ENCODE data around the gene DCTN4. TPM values are rescaled to one million over a fixed set of nuclear protein-coding genes. Genes with fewer than 3 reads are reported as not detected.
A peak's percentile ranks its signal among the peaks of the same experiment; 100 is the strongest.

DCTN4 gene
- total and polyA plus RNA-seq, 9 of the 15 experiments (the other 6 are each of a cell fraction or from before 2014, with no cell fraction given) = 20.4 to 64.9 (median 49.9) TPM

- TF ChIP-seq VEZF1 (CRISPR knock-in tag; IDR thresholded peaks at IDR 0.05) = peak; percentile 36
- TF ChIP-seq HINFP (tag; conservative IDR thresholded peaks at IDR 0.05; ENCODE audit: low read depth) = 0 out of 2 replicates have a peak, but pooled peaks have one; percentile 62
- TF ChIP-seq RBBP5 (IDR thresholded peaks at IDR 0.05; ENCODE audit: borderline replicate concordance, insufficient read depth, low read length, poor library complexity, severe bottlenecking) = peak; percentile 72
- no peak for TF ChIP-seq WHSC1 (IDR thresholded peaks at IDR 0.05; ENCODE audit: low read length)
- peak; percentile 54; the same call in 1 of the 2 replicates for TF ChIP-seq TFAP4 (CRISPR knock-in tag; IDR thresholded peaks at IDR 0.05; ENCODE audit: borderline replicate concordance)
- no peak for TF ChIP-seq NFYB (IDR thresholded peaks at IDR 0.05; ENCODE audit: extremely low read depth, insufficient read length)
- TF ChIP-seq COPS2 (conservative IDR thresholded peaks at IDR 0.05) = no peak
- peak in 1 of 2 experiments; percentile 46; a peak in 1 of 4 replicates for TF ChIP-seq HDAC1 (IDR thresholded peaks at IDR 0.05)
- peak; percentile 46 for TF ChIP-seq BHLHE40 (IDR thresholded peaks at IDR 0.05; ENCODE audit: low read length)
- 0 out of 2 replicates have a peak, but pooled peaks have one; percentile 17 for TF ChIP-seq HDAC8 (tag; IDR thresholded peaks at IDR 0.05)
- peak; percentile 61 for TF ChIP-seq BRD9 (IDR thresholded peaks at IDR 0.05; ENCODE audit: low read depth, partially characterized antibody)
- TF ChIP-seq MLLT1 (IDR thresholded peaks at IDR 0.05) = 0 out of 4 replicates have a peak, but pooled peaks of 1 of the 2 experiments have one; percentile 16
- peak; percentile 61 for TF ChIP-seq ZFX (CRISPR knock-in tag; IDR thresholded peaks at IDR 0.05)
- 0 out of 2 replicates have a peak, but pooled peaks have one; percentile 17 for TF ChIP-seq BCOR (IDR thresholded peaks at IDR 0.05)
- peak; percentile 82 to 86 for TF ChIP-seq RAD21 (CRISPR knock-in tag; conservative IDR thresholded peaks at IDR 0.05 in 1 of 2, IDR thresholded peaks at IDR 0.05 in 1 of 2)
- peak in 1 of 2 experiments; percentile 48; a peak in 1 of 4 replicates for TF ChIP-seq SIN3A (IDR thresholded peaks at IDR 0.05; ENCODE audit: borderline replicate concordance in 2 of 2, control insufficient read depth in 1 of 2, low read depth in 2 of 2, low read length in 2 of 2)
- TF ChIP-seq FOXA1 (IDR thresholded peaks at IDR 0.05; ENCODE audit: borderline replicate concordance) = no peak
- TF ChIP-seq FOXM1 (IDR thresholded peaks at IDR 0.05; ENCODE audit: low read depth) = no peak
- no peak for TF ChIP-seq FOXM1 (CRISPR knock-in tag; IDR thresholded peaks at IDR 0.05; ENCODE audit: low read depth)
- TF ChIP-seq ZZZ3 (IDR thresholded peaks at IDR 0.05) = peak; percentile 58; the same call in 1 of the 2 replicates
- peak; percentile 67 for TF ChIP-seq POLR2A (conservative IDR thresholded peaks at IDR 0.05)
These were observed 19.9 kb upstream of the DCTN4 start, which contains the start of gene SMIM3 (continued) for GRCh38 chr5:150778517-150779396.
